ENCODE data around the gene CKAP2. TPM values are rescaled to one million over a fixed set of nuclear protein-coding genes. Genes with fewer than 3 reads are reported as not detected.
"Not testable (repeated sequence)": the region's sequence is repeated elsewhere in the genome, so short reads cannot be mapped to it uniquely, and the experiment has no call there.

The CKAP2 gene
- total RNA-seq = 48.6 and 49.4 TPM in 2 replicates

- intact Hi-C loops (cut with micrococcal nuclease) = loop anchor here (1.0 to 10.0 kb wide), 12 partner anchors 162 to 1563 kb away; partner anchors contain the start of genes ALG11, INTS6, NEK3 and SUGT1
These were observed at the start of gene CKAP2 for GRCh38 chr13:52454820-52455676. Gene CKAP2 (plus strand): TSS chr13:52455478. CDS start chr13:52455557, 79 bp downstream.

GRCh38 chr13:52405767-52406494 is 49.3 kb upstream of the CKAP2 start, which contains the start of gene THSD1:
Gene THSD1 (minus strand): TSS chr13:52406172. CDS start chr13:52402600, 3,572 bp downstream.
- intact Hi-C loops (cut with micrococcal nuclease) = loop anchor here (2.0 kb wide), 1 partner anchor 43 kb away; no protein-coding TSS in a partner anchor

- intact Hi-C loops (cut with micrococcal nuclease) = loop anchor here (2.0 kb wide), 1 partner anchor 42 kb away; no protein-coding TSS in a partner anchor
These were observed 48.6 kb upstream of the CKAP2 start for GRCh38 chr13:52406629-52407028.

- intact Hi-C loops (cut with micrococcal nuclease) = loop anchor here (2.0 kb wide), 1 partner anchor 41 kb away; no protein-coding TSS in a partner anchor
These were observed 47.8 kb upstream of the CKAP2 start for GRCh38 chr13:52407436-52407835.

- intact Hi-C loops (cut with micrococcal nuclease) = not testable (repeated sequence)
These were observed 47.1 kb upstream of the CKAP2 start for GRCh38 chr13:52408071-52408658.

GRCh38 chr13:52411629-52412028 is 43.6 kb upstream of the CKAP2 start:
- intact Hi-C loops (cut with micrococcal nuclease) = no loop called here

GRCh38 chr13:52412128-52412527 is 43.1 kb upstream of the CKAP2 start:
- intact Hi-C loops (cut with micrococcal nuclease) = no loop called here

- intact Hi-C loops (cut with micrococcal nuclease) = no loop called here
These were observed 41.2 kb upstream of the CKAP2 start for GRCh38 chr13:52414051-52414450.

- intact Hi-C loops (cut with micrococcal nuclease) = no loop called here
These were observed 40.3 kb upstream of the CKAP2 start for GRCh38 chr13:52414963-52415362.

- intact Hi-C loops (cut with micrococcal nuclease) = no loop called here
These were observed 36.2 kb upstream of the CKAP2 start for GRCh38 chr13:52419080-52419479.

GRCh38 chr13:52421216-52421615 is 34.1 kb upstream of the CKAP2 start:
- intact Hi-C loops (cut with micrococcal nuclease) = no loop called here

GRCh38 chr13:52428295-52428694 is 27.0 kb upstream of the CKAP2 start:
- intact Hi-C loops (cut with micrococcal nuclease) = no loop called here

- intact Hi-C loops (cut with micrococcal nuclease) = no loop called here
These were observed 22.8 kb upstream of the CKAP2 start for GRCh38 chr13:52432456-52432855.

GRCh38 chr13:52446265-52446664 is 9.0 kb upstream of the CKAP2 start:
- intact Hi-C loops (cut with micrococcal nuclease) = no loop called here

GRCh38 chr13:52447354-52447753 is 7.9 kb upstream of the CKAP2 start:
- intact Hi-C loops (cut with micrococcal nuclease) = no loop called here

GRCh38 chr13:52447815-52448552 is 7.3 kb upstream of the CKAP2 start:
- intact Hi-C loops (cut with micrococcal nuclease) = loop anchor here (2.0 kb wide), 1 partner anchor 41 kb away; the partner anchor contains the start of gene THSD1

GRCh38 chr13:52449331-52450011 is 5.8 kb upstream of the CKAP2 start:
- intact Hi-C loops (cut with micrococcal nuclease) = loop anchor here (1.0 to 10.0 kb wide), 11 partner anchors 43 to 865 kb away; partner anchors contain the start of genes ALG11, NEK3, SUGT1 and THSD1

GRCh38 chr13:52450012-52450792 is 5.1 kb upstream of the CKAP2 start, which contains the start of gene VPS36:
Gene VPS36 (minus strand): TSS chr13:52450634. CDS start chr13:52450594, 40 bp downstream.
- intact Hi-C loops (cut with micrococcal nuclease) = loop anchor here (1.0 to 10.0 kb wide), 10 partner anchors 107 to 866 kb away; partner anchors contain the start of genes ALG11, NEK3, SUGT1 and WDFY2

GRCh38 chr13:52450793-52451116 is 4.5 kb upstream of the CKAP2 start:
- intact Hi-C loops (cut with micrococcal nuclease) = loop anchor here (1.0 to 10.0 kb wide), 10 partner anchors 107 to 866 kb away; partner anchors contain the start of genes ALG11, NEK3, SUGT1 and WDFY2
